ENCODE results near the gene UQCRFS1.

UQCRFS1 gene

DNA sequence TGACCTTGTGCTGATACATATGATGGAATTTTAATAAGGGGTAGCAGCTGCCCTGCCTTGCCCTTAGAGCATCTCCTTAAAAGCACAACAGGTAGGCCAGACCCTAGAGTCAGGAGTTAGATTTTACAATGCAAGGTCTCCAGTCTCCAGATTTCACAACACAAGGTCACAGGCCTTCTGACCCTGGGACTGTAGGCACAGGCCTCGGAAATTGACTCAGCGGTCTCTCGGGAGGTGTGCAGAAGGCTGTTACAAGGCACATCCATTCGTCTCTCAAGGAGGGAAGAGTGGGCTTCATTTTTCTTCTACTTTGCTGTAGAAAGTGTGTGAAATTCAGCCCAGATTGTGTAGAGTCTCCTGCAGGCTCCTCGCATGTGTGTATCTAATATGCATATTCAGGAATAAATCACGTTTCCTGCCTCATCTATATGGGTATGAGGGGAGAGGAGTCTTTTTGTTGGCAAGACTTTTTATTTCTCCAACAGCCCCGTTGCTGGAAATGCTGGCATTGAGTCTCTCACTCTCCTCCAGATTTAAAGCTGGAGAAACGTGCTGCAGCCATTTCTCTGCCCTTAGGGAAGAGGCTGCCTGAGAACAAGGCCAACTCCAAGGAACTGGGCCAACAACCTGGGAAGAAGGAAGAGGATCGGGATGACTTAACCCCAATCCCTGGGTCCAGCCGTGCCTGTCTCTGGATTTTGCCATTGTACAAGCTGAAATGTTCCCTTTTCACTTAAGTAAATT, 24.5 kb downstream of the UQCRFS1 start:
- no peak overlapping the region for H3K4me3 ChIP-seq (replicated peaks; ENCODE audit: low read depth, low read length)
- TF ChIP-seq, protein P1, sequence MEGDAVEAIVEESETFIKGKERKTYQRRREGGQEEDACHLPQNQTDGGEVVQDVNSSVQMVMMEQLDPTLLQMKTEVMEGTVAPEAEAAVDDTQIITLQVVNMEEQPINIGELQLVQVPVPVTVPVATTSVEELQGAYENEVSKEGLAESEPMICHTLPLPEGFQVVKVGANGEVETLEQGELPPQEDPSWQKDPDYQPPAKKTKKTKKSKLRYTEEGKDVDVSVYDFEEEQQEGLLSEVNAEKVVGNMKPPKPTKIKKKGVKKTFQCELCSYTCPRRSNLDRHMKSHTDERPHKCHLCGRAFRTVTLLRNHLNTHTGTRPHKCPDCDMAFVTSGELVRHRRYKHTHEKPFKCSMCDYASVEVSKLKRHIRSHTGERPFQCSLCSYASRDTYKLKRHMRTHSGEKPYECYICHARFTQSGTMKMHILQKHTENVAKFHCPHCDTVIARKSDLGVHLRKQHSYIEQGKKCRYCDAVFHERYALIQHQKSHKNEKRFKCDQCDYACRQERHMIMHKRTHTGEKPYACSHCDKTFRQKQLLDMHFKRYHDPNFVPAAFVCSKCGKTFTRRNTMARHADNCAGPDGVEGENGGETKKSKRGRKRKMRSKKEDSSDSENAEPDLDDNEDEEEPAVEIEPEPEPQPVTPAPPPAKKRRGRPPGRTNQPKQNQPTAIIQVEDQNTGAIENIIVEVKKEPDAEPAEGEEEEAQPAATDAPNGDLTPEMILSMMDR (IDR thresholded peaks at IDR 0.05; ENCODE audit: low read depth, low read length, missing control alignments): no peak
- no peak for DNase-seq (ENCODE audit: extremely low read depth, low read depth)

DNA sequence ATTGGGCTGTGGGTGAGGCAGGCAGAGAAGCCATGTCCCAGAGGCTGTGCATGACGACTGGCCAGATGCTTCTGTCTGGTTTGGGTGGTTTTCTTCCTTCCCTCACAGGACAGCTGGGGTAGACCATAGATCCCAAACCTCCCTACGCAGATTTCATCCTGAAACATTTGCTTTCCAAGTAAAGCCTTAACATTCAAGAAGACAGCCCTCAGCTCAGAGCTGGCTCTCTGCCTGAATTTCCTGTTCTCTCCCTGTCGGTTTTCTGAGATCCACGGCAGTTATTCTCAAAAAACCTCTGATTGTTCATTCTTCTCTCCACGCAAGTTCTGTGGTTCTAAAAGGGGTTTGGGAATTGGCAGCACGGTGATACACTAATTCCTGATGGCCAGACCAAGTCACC, 25.3 kb downstream of the UQCRFS1 start:
- DNase-seq (ENCODE audit: extremely low read depth, low read depth): no peak
- TF ChIP-seq, protein P1 (IDR thresholded peaks at IDR 0.05; ENCODE audit: low read depth, low read length, missing control alignments): no peak
- H3K4me3 ChIP-seq (replicated peaks; ENCODE audit: low read depth, low read length): no peak overlapping the region

DNA sequence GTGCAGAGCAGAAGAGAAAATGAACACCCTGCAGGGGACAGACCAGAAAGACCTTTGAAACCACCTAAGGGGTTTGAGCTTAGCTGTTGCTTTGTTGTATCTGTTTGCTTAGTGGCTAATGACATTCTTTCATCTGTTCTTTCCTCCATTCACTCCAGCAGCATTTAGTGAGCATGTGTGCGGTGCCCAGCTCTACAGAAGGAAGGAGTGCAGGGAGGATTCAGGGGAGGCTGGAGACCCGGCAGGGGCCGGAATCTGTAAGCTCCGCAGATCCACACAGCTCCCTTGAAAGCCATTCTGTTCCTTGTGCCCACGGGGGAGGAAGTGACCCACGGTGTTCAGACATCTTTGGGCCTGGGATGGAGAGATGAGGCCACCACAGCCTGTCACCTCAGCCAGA, 27.5 kb downstream of the UQCRFS1 start:
- TF ChIP-seq, protein P1 (IDR thresholded peaks at IDR 0.05; ENCODE audit: low read depth, low read length, missing control alignments): no peak
- no peak for DNase-seq (ENCODE audit: extremely low read depth, low read depth)
- H3K4me3 ChIP-seq (replicated peaks; ENCODE audit: low read depth, low read length): no peak overlapping the region

DNA sequence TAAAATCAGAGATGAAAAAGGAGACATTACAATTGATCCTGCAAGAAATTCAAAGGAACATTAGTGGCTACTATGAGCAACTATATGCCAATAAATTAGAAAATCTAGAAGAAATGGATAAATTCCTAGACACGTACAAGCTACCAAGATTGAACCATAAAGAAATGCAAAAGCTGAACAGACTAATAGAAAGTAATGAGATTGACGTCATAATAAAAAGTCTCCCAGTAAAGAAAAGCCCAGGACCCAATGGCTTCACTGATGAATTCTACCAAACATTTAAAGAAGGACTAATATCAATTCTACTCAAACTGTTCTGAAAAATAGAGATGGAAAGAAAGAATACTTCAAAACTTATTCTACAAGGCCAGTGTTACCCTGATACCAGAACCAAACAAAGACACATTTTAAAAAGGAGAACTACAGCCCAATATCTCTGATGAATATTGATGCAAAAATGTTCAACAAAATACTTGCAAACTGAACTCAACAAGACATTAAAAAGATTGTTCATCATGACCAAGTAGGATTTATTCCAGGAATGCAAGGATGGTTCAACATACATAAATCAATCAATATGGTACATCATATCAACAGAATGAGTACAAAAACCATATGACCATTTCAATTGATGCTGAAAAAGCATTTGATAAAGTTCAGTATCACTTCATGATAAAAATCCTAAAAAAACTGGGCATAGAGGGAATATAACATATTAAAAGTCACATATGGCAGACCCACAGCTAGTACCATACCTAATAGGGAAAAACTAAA, 35.8 kb downstream of the UQCRFS1 start:
- DNase-seq (ENCODE audit: extremely low read depth, low read depth): no peak
- H3K4me3 ChIP-seq (replicated peaks; ENCODE audit: low read depth, low read length): no peak overlapping the region
- TF ChIP-seq, protein P1 (IDR thresholded peaks at IDR 0.05; ENCODE audit: low read depth, low read length, missing control alignments): no peak

DNA sequence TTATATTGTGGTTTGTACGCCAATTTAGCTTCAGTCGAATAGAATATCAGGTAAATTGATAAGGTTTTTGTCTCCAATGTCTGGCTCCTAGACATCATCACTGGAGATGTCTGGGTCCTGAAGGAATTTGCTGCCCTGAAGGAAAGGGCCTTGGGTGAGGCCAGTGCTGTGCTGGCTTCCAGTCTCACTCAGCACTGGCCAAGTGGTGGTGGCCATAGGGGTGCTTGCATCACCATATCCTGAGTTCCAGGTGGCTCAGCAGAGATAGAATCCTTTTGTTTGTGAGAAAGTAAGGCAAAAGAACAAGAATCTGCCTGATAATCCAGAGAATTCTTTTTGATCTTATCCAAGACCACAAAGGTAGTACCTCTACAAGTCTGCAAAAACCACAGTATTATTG, 39.1 kb downstream of the UQCRFS1 start:
- no peak overlapping the region for H3K4me3 ChIP-seq (replicated peaks; ENCODE audit: low read depth, low read length)
- TF ChIP-seq, protein P1 (IDR thresholded peaks at IDR 0.05; ENCODE audit: low read depth, low read length, missing control alignments): no peak
- DNase-seq (ENCODE audit: extremely low read depth, low read depth): no peak

DNA sequence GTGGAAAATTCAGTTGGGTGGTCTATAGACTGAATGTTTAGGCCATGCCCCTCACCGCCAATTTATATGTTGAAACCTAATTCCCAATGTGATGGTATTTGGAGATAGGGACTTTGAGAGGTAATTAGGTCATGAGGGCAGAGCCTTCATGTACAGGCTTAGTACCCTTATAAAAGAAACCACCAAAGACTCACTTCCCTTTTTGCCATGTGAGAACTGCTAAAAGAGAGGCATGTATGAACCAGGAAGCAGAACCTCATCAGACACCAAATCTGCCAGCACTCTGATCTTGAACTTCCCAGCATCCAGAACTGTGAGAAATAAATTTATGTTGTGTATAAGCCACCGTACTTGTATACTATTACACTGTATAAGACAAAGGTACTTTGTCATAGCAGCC, 40.6 kb downstream of the UQCRFS1 start:
- no peak for DNase-seq (ENCODE audit: extremely low read depth, low read depth)

More for the DNA sequence above, 40.6 kb downstream of the UQCRFS1 start:
- no peak overlapping the region for H3K4me3 ChIP-seq (replicated peaks; ENCODE audit: low read depth, low read length)
- TF ChIP-seq, protein P1 (IDR thresholded peaks at IDR 0.05; ENCODE audit: low read depth, low read length, missing control alignments): no peak

Data from HFF-Myc (cell line).